ENCODE results near the gene LANCL3.

- TF ChIP-seq CTCF (IDR thresholded peaks at IDR 0.05), result no peak
- TF ChIP-seq POLR2A (IDR thresholded peaks at IDR 0.05), result no peak
These were observed 146.2 kb downstream of the LANCL3 start for GRCh38 chrX:37717708-37718107.
